Measurements from ENCODE around the gene FAM107A.

Gene FAM107A

DNA sequence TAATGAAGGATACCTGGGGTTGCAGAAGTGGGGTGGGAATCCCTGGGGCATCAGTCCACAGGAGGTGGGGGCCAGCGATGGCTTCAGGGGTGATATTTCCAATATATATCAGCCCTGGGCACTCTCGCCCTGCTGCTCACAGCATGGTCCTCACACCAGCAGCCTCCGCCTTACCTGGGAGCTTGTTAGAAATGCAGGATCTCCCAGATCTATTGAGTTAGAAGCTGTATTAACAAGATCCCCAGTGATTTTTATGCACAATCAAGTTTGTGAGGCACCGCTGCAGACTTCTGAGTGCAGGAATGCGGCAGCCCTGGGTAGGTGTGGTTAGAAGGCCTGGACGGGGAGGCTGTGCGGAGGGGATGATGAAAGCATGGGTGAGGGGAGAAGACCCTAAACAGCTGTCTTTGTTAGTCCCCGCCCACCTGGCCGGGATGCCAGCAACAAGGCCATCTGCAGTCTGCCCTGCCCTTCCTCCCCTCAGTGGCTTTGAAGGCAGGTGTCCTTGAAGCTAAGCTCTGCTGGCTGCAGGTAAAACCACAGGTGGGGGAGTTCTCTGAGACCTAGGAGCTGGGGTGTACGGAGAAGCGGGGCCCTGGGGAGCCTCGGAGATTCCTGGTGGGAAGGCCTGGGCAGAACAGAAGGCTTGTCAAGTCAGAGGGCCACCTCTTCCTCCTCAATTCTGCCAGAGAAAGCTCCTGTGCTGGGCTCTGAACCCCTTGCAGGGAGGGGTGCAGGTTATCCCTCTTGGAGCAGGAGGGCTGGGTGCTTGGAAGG lies 11.4 kb downstream of the FAM107A start:
- in situ Hi-C loops (cut with MboI; ENCODE audit: low sequenced_read_pairs, unreplicated experiment) = no loop called here
- DNase-seq (ENCODE audit: low spot score) = no peak
- TF ChIP-seq, protein P1, sequence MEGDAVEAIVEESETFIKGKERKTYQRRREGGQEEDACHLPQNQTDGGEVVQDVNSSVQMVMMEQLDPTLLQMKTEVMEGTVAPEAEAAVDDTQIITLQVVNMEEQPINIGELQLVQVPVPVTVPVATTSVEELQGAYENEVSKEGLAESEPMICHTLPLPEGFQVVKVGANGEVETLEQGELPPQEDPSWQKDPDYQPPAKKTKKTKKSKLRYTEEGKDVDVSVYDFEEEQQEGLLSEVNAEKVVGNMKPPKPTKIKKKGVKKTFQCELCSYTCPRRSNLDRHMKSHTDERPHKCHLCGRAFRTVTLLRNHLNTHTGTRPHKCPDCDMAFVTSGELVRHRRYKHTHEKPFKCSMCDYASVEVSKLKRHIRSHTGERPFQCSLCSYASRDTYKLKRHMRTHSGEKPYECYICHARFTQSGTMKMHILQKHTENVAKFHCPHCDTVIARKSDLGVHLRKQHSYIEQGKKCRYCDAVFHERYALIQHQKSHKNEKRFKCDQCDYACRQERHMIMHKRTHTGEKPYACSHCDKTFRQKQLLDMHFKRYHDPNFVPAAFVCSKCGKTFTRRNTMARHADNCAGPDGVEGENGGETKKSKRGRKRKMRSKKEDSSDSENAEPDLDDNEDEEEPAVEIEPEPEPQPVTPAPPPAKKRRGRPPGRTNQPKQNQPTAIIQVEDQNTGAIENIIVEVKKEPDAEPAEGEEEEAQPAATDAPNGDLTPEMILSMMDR (IDR thresholded peaks at IDR 0.05; ENCODE audit: borderline replicate concordance, control extremely low read depth, extremely low read depth, insufficient read depth, missing control alignments) = no peak

DNA sequence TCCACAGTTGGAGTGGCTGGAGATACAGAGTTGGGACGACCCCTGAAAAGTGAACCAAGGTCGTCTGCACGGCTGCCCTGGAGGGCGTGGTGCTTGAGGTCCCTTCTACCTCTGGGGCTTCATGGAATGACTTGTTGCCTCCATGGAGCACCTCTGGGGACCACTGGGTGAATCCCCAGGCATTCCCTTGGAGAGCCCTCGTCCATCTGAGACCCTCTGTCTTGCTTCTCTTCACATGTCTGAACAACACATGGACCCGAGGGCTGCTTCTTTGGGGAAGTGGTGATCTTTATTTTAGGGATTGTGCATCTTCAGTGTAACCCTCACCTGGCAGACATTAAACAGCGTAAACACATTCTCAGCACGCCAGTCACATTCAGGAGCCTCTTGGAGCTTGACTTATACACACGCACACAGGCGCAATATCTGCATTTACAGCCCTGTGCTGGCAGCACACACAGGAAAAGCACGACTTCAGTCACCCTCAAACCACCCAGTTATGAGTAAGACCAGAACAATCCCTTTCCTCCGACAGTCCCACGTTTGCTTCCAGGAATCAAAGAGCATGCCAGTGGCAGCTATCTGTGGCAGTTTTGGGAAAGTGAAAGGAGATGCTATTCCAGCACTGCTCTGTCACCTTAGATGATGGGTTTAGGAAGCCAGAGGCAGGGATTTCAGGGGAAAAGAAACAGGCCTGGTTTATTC lies 12.6 kb downstream of the FAM107A start:
- TF ChIP-seq, protein P1 (IDR thresholded peaks at IDR 0.05; ENCODE audit: borderline replicate concordance, control extremely low read depth, extremely low read depth, insufficient read depth, missing control alignments) = no peak
- in situ Hi-C loops (cut with MboI; ENCODE audit: low sequenced_read_pairs, unreplicated experiment) = no loop called here
- DNase-seq (ENCODE audit: low spot score) = no peak

DNA sequence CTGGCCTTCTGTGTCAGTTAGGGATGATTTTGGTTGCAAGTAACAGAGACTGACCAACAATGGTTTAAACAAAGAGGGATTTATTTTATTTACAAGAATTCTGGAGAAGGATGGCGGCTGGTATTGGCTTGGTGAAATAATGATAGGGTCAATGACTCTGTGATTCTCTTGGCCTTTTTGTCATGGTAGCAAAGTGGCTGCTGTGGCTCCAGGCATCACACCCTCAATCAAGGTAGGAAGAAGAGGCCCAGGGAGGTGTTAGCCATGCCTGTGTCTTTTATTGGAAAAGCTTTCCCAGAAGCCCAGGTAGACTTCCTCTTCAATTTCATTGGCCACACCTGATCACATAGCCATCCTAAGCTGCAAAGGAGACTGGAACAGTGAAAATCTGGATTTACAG lies 13.1 kb downstream of the FAM107A start:
- no peak for DNase-seq (ENCODE audit: low spot score)
- in situ Hi-C loops (cut with MboI; ENCODE audit: low sequenced_read_pairs, unreplicated experiment) = no loop called here
- TF ChIP-seq, protein P1 (IDR thresholded peaks at IDR 0.05; ENCODE audit: borderline replicate concordance, control extremely low read depth, extremely low read depth, insufficient read depth, missing control alignments) = no peak

DNA sequence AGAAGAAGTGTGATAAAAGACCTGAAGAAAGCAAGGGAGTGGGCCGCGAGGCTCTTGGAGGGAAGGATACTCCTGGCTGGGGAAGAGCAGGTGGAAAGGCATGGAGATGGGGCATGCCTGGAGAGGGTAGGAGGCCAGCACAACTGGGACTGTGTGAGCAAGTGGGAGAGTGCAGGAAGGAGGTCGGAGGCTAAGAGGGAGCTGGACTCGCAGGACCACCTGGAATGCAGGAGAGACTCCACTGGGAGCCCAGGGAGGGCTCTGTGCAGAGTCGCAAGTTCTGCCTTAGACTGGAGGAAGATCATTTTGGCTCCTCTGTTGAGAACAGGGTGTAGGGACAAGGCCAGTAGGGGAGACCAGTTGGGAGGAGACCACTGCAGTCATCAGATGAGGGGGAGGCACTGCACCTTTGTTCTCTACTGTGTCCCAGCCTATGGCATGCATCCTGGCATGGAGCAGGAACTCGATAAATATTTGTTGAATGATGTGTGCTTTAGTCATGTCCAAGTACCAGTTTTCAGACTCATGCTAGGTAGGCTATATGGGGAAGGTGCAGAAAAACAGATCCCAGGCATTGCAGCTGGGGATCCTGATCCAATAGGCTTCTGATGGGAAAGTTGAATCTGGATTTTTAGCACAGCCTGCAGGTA lies 13.7 kb downstream of the FAM107A start:
- no peak for DNase-seq (ENCODE audit: low spot score)
- in situ Hi-C loops (cut with MboI; ENCODE audit: low sequenced_read_pairs, unreplicated experiment) = no loop called here
- TF ChIP-seq, protein P1 (IDR thresholded peaks at IDR 0.05; ENCODE audit: borderline replicate concordance, control extremely low read depth, extremely low read depth, insufficient read depth, missing control alignments) = no peak

DNA sequence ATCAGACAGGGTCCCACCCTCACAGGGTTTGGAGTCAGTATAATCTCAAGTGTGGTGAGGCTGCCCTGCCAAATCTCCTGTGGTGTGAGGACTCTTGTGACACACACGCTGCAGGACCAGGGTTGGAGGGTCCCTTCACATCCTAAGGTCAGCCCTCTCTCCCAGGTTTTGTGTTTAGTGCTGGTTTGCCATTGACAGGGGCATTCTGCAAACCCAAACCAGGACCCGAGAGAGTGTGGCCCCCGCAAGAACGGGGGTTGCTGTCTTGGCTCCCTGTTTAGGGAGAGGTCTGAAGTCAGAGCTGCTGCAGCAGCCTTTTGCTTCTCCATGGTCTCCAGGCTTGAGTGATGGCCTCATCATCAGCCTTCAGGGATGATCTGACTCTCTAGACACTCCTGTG lies 14.7 kb downstream of the FAM107A start:
- TF ChIP-seq, protein P1 (IDR thresholded peaks at IDR 0.05; ENCODE audit: borderline replicate concordance, control extremely low read depth, extremely low read depth, insufficient read depth, missing control alignments) = no peak
- in situ Hi-C loops (cut with MboI; ENCODE audit: low sequenced_read_pairs, unreplicated experiment) = no loop called here
- DNase-seq (ENCODE audit: low spot score) = no peak

DNA sequence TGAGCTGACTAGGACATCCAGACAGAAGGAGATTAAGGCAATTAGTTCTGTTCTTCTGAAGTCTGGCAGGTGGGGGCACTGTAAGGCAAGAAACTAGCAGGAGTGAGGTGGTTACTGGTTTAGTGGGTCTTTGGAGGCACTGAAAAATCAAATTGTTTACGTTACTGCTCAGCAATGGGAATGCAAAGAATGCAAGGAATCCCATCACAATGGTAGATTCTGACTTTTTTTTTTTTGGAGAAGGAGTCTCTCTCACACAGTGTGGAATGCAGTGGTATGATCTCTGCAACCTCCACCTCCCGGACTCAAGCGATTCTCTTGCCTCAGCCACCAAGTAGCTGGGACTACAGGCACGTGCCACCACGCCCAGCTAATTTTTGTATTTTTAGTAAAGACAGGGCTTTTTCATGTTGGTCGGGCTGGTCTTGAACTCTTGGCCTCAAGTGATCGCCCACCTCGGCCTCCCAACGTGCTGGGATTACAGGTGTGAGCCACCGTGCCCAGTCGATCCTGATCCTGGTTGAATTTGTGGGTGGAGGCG lies 16.4 kb downstream of the FAM107A start:
- TF ChIP-seq, protein P1 (IDR thresholded peaks at IDR 0.05; ENCODE audit: borderline replicate concordance, control extremely low read depth, extremely low read depth, insufficient read depth, missing control alignments) = no peak
- in situ Hi-C loops (cut with MboI; ENCODE audit: low sequenced_read_pairs, unreplicated experiment) = no loop called here
- DNase-seq (ENCODE audit: low spot score) = no peak
